Neutrophil (primary cell): ENCODE measurements around the gene TRIM71.

Experiments
- H3K27ac ChIP-seq: fragments of 200-600 bp; sonication (generic); 2 replicates; pipeline ENCODE4 v1.5.1; 2016; ENCODE audit warnings: mild to moderate bottlenecking, moderate library complexity
- H3K27me3 ChIP-seq: fragments of 200-600 bp; sonication (generic); 2 replicates; pipeline ENCODE4 v1.6.0; 2016; ENCODE audit warnings: mild to moderate bottlenecking
- H3K36me3 ChIP-seq: fragments of 200-600 bp; sonication (generic); 2 replicates; pipeline ENCODE4 v1.5.1; 2017
- H3K4me1 ChIP-seq, 2 experiments: fragments of 200-600 bp in 1 of 2; sonication (generic) in 1 of 2; 1 replicate in 1 of 2; 2 replicates in 1 of 2; pipeline versions ENCODE4 v1.5.1 to v1.6.1; 2013 to 2016; ENCODE audit warnings: low read depth in 1 of 2, low read length in 1 of 2, mild to moderate bottlenecking in 1 of 2, moderate library complexity in 1 of 2; ENCODE audit not compliant: control insufficient read depth in 1 of 2, insufficient read depth in 1 of 2
- H3K4me3 ChIP-seq, 2 experiments: fragments of 200-600 bp in 1 of 2; sonication (generic) in 1 of 2; 1 replicate in 1 of 2; 2 replicates in 1 of 2; pipeline ENCODE4 v1.5.1; 2013 to 2016; ENCODE audit warnings: low read depth in 1 of 2, low read length in 1 of 2, mild to moderate bottlenecking in 1 of 2, moderate library complexity in 1 of 2
- H3K9me3 ChIP-seq: fragments of 200-600 bp; sonication (generic); 2 replicates; pipeline ENCODE4 v1.5.1; 2016
- CTCF ChIP-seq: fragments of 200-600 bp; sonication (generic); IDR thresholded peaks from 2 replicates; pipeline ENCODE4 v1.5.1; 2016; ENCODE audit warnings: antibody characterized with exemption

TRIM71 gene

GRCh38 chr3:32891365-32891764 lies 73.6 kb downstream of the TRIM71 start:
- H3K4me3 ChIP-seq, result no peak overlapping the region
- no peak for TF ChIP-seq CTCF
- no peaks in the 10 kb centered on the region for H3K4me1 ChIP-seq
- no peaks in the 10 kb centered on the region for H3K36me3 ChIP-seq
- no peak overlapping the region for H3K27ac ChIP-seq
- H3K9me3 ChIP-seq, result no peaks in the 10 kb centered on the region
- H3K27me3 ChIP-seq, result no peaks in the 10 kb centered on the region

- Histone ChIP-seq H3K36me3 (no peaks in the 10 kb centered on the region), H3K4me1 (no peaks in the 10 kb centered on the region), H3K4me3 (no peak overlapping the region), H3K27me3 (no peaks in the 10 kb centered on the region), H3K9me3 (no peaks in the 10 kb centered on the region), H3K27ac (no peak overlapping the region)
- no peak for TF ChIP-seq CTCF
These were observed 75.1 kb downstream of the TRIM71 start for GRCh38 chr3:32892625-32893598.

GRCh38 chr3:32894977-32895376 lies 77.2 kb downstream of the TRIM71 start:
- Histone ChIP-seq H3K36me3 (no peaks in the 10 kb centered on the region), H3K9me3 (no peaks in the 10 kb centered on the region), H3K4me1 (no peaks in the 10 kb centered on the region), H3K27me3 (no peaks in the 10 kb centered on the region), H3K4me3 (no peak overlapping the region), H3K27ac (no peak overlapping the region)
- no peak for TF ChIP-seq CTCF

GRCh38 chr3:32895701-32896100 lies 77.9 kb downstream of the TRIM71 start:
- TF ChIP-seq CTCF, result no peak
- H3K27me3 ChIP-seq, result no peaks in the 10 kb centered on the region
- no peaks in the 10 kb centered on the region for H3K9me3 ChIP-seq
- H3K27ac ChIP-seq, result no peak overlapping the region
- no peak overlapping the region for H3K4me3 ChIP-seq
- no peaks in the 10 kb centered on the region for H3K36me3 ChIP-seq
- no peaks in the 10 kb centered on the region for H3K4me1 ChIP-seq

GRCh38 chr3:32896143-32896542 lies 78.3 kb downstream of the TRIM71 start:
- no peaks in the 10 kb centered on the region for H3K36me3 ChIP-seq
- no peak for TF ChIP-seq CTCF
- peaks cover 4% of the 10 kb centered on the region in 2 experiments for H3K4me1 ChIP-seq
- no peaks in the 10 kb centered on the region for H3K27me3 ChIP-seq
- no peaks in the 10 kb centered on the region for H3K9me3 ChIP-seq
- H3K27ac ChIP-seq, result no peak overlapping the region
- no peak overlapping the region for H3K4me3 ChIP-seq
